ENCODE data around the gene MIER3.

DNA sequence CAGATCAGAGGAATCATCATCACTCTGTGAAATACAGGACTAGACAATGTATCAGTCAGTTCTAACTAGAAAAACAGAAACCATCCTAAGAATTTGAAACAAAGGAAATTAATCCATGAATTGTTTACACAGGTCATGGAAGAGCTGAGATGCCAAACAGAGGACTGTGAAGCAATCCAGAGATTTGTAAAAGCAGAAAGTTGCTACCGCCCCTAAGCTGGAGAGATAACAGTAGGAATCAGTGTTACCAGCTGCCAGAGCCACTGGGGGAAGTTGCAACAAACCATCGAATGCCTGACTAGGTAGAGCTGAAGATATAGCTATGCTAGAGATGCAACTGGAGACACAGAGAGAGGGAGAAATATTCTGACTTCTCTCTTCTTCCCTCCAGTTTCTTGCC, 10.4 kb upstream of the MIER3 start:
- TF ChIP-seq, protein P1, sequence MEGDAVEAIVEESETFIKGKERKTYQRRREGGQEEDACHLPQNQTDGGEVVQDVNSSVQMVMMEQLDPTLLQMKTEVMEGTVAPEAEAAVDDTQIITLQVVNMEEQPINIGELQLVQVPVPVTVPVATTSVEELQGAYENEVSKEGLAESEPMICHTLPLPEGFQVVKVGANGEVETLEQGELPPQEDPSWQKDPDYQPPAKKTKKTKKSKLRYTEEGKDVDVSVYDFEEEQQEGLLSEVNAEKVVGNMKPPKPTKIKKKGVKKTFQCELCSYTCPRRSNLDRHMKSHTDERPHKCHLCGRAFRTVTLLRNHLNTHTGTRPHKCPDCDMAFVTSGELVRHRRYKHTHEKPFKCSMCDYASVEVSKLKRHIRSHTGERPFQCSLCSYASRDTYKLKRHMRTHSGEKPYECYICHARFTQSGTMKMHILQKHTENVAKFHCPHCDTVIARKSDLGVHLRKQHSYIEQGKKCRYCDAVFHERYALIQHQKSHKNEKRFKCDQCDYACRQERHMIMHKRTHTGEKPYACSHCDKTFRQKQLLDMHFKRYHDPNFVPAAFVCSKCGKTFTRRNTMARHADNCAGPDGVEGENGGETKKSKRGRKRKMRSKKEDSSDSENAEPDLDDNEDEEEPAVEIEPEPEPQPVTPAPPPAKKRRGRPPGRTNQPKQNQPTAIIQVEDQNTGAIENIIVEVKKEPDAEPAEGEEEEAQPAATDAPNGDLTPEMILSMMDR (IDR thresholded peaks at IDR 0.05; ENCODE audit: poor library complexity, severe bottlenecking): no peak
- no peak for TF ChIP-seq EP300 (conservative IDR thresholded peaks at IDR 0.05; ENCODE audit: poor library complexity, severe bottlenecking)
- no peak for TF ChIP-seq EZH2 (IDR thresholded peaks at IDR 0.05; ENCODE audit: borderline replicate concordance, insufficient read depth, low read length, poor library complexity, severe bottlenecking)
- TF ChIP-seq POLR2AphosphoS5 (IDR thresholded peaks at IDR 0.05): no peak
